ENCODE results near the gene CHRM2.

Gene CHRM2

GRCh38 chr7:137007001-137007694 lies 138.7 kb downstream of the CHRM2 start:
- H3K4me3 Mint-ChIP-seq: no peak overlapping the region
- H3K4me1 Mint-ChIP-seq (ENCODE audit: low read depth): no peaks in the 10 kb centered on the region
- no peak overlapping the region for H3K27ac Mint-ChIP-seq
- no peaks in the 10 kb centered on the region for H3K9me3 Mint-ChIP-seq (ENCODE audit: low read depth)
- H3K36me3 Mint-ChIP-seq: no peaks in the 10 kb centered on the region
- H3K27me3 Mint-ChIP-seq: no peaks in the 10 kb centered on the region

- Mint-ChIP-seq H3K9me3 (ENCODE audit: low read depth) (no peaks in the 10 kb centered on the region), H3K27ac (no peak overlapping the region), H3K27me3 (no peaks in the 10 kb centered on the region), H3K4me3 (no peak overlapping the region), H3K4me1 (ENCODE audit: low read depth) (no peaks in the 10 kb centered on the region), H3K36me3 (no peaks in the 10 kb centered on the region)
Observed at GRCh38 chr7:137009404-137009803, 141.0 kb downstream of the CHRM2 start.

GRCh38 chr7:137015015-137015414 lies 146.6 kb downstream of the CHRM2 start:
- Mint-ChIP-seq H3K27me3 (no peaks in the 10 kb centered on the region), H3K4me3 (no peak overlapping the region), H3K9me3 (ENCODE audit: low read depth) (peaks cover 3% of the 10 kb centered on the region), H3K36me3 (no peaks in the 10 kb centered on the region), H3K4me1 (ENCODE audit: low read depth) (no peaks in the 10 kb centered on the region), H3K27ac (no peak overlapping the region)

- no peak overlapping the region for H3K27ac Mint-ChIP-seq
- H3K4me1 Mint-ChIP-seq (ENCODE audit: low read depth): no peaks in the 10 kb centered on the region
- H3K27me3 Mint-ChIP-seq: no peaks in the 10 kb centered on the region
- no peak overlapping the region for H3K4me3 Mint-ChIP-seq
- peaks cover 3% of the 10 kb centered on the region for H3K9me3 Mint-ChIP-seq (ENCODE audit: low read depth)
- H3K36me3 Mint-ChIP-seq: no peaks in the 10 kb centered on the region
Observed at GRCh38 chr7:137017221-137017620, 148.8 kb downstream of the CHRM2 start.

- Mint-ChIP-seq H3K9me3 (ENCODE audit: low read depth) (peaks cover 7% of the 10 kb centered on the region), H3K27ac (no peak overlapping the region)
Observed at GRCh38 chr7:137018468-137018867, 150.0 kb downstream of the CHRM2 start.

GRCh38 chr7:137020351-137020750 lies 151.9 kb downstream of the CHRM2 start:
- Mint-ChIP-seq H3K9me3 (ENCODE audit: low read depth) (peaks cover 7% of the 10 kb centered on the region), H3K27me3 (no peaks in the 10 kb centered on the region), H3K36me3 (no peaks in the 10 kb centered on the region), H3K4me1 (ENCODE audit: low read depth) (no peaks in the 10 kb centered on the region), H3K27ac (no peak overlapping the region), H3K4me3 (no peak overlapping the region)

More at GRCh38 chr7:137018468-137018867, 150.0 kb downstream of the CHRM2 start:
- Mint-ChIP-seq H3K4me3 (no peak overlapping the region), H3K4me1 (ENCODE audit: low read depth) (no peaks in the 10 kb centered on the region), H3K36me3 (no peaks in the 10 kb centered on the region), H3K27me3 (no peaks in the 10 kb centered on the region)

- H3K27me3 Mint-ChIP-seq: no peaks in the 10 kb centered on the region
- H3K4me3 Mint-ChIP-seq: no peak overlapping the region
- no peaks in the 10 kb centered on the region for H3K4me1 Mint-ChIP-seq (ENCODE audit: low read depth)
- peaks cover 17% of the 10 kb centered on the region for H3K9me3 Mint-ChIP-seq (ENCODE audit: low read depth)
- no peaks in the 10 kb centered on the region for H3K36me3 Mint-ChIP-seq
- H3K27ac Mint-ChIP-seq: no peak overlapping the region
Observed at GRCh38 chr7:137025469-137026175, 157.2 kb downstream of the CHRM2 start.

GRCh38 chr7:137026176-137026500 lies 157.7 kb downstream of the CHRM2 start:
- Mint-ChIP-seq H3K27me3 (no peaks in the 10 kb centered on the region), H3K4me1 (ENCODE audit: low read depth) (no peaks in the 10 kb centered on the region), H3K27ac (no peak overlapping the region), H3K36me3 (no peaks in the 10 kb centered on the region), H3K4me3 (no peak overlapping the region), H3K9me3 (ENCODE audit: low read depth) (peaks cover 17% of the 10 kb centered on the region)

- Mint-ChIP-seq H3K9me3 (ENCODE audit: low read depth) (peaks cover under 1% of the 10 kb centered on the region), H3K36me3 (no peaks in the 10 kb centered on the region), H3K27me3 (no peaks in the 10 kb centered on the region), H3K4me1 (ENCODE audit: low read depth) (no peaks in the 10 kb centered on the region), H3K27ac (no peak overlapping the region), H3K4me3 (no peak overlapping the region)
Observed at GRCh38 chr7:137032436-137032835, 164.0 kb downstream of the CHRM2 start.

- Mint-ChIP-seq H3K36me3 (no peaks in the 10 kb centered on the region), H3K27ac (no peak overlapping the region), H3K9me3 (ENCODE audit: low read depth) (no peaks in the 10 kb centered on the region), H3K4me1 (ENCODE audit: low read depth) (no peaks in the 10 kb centered on the region), H3K27me3 (no peaks in the 10 kb centered on the region), H3K4me3 (no peak overlapping the region)
Observed at GRCh38 chr7:137036768-137037167, 168.3 kb downstream of the CHRM2 start.

GRCh38 chr7:137038706-137039105 lies 170.3 kb downstream of the CHRM2 start:
- no peak overlapping the region for H3K4me3 Mint-ChIP-seq
- no peaks in the 10 kb centered on the region for H3K4me1 Mint-ChIP-seq (ENCODE audit: low read depth)
- H3K27ac Mint-ChIP-seq: no peak overlapping the region
- H3K27me3 Mint-ChIP-seq: no peaks in the 10 kb centered on the region
- H3K36me3 Mint-ChIP-seq: no peaks in the 10 kb centered on the region
- no peaks in the 10 kb centered on the region for H3K9me3 Mint-ChIP-seq (ENCODE audit: low read depth)

- H3K27ac Mint-ChIP-seq: no peak overlapping the region
- H3K4me3 Mint-ChIP-seq: no peak overlapping the region
- no peaks in the 10 kb centered on the region for H3K4me1 Mint-ChIP-seq (ENCODE audit: low read depth)
- H3K27me3 Mint-ChIP-seq: no peaks in the 10 kb centered on the region
- H3K9me3 Mint-ChIP-seq (ENCODE audit: low read depth): no peaks in the 10 kb centered on the region
- no peaks in the 10 kb centered on the region for H3K36me3 Mint-ChIP-seq
Observed at GRCh38 chr7:137040745-137041144, 172.3 kb downstream of the CHRM2 start.

- no peak overlapping the region for H3K27ac Mint-ChIP-seq
- no peak overlapping the region for H3K4me3 Mint-ChIP-seq
- H3K36me3 Mint-ChIP-seq: no peaks in the 10 kb centered on the region
Observed at GRCh38 chr7:137045573-137045972, 177.1 kb downstream of the CHRM2 start.

GRCh38 chr7:137069249-137069963 lies 201.0 kb downstream of the CHRM2 start:
- no peaks in the 10 kb centered on the region for H3K36me3 Mint-ChIP-seq
- H3K4me1 Mint-ChIP-seq (ENCODE audit: low read depth): no peaks in the 10 kb centered on the region
- peaks cover 6% of the 10 kb centered on the region for H3K9me3 Mint-ChIP-seq (ENCODE audit: low read depth)
- no peaks in the 10 kb centered on the region for H3K27me3 Mint-ChIP-seq
- H3K4me3 Mint-ChIP-seq: no peak overlapping the region
- H3K27ac Mint-ChIP-seq: no peak overlapping the region

More at GRCh38 chr7:137045573-137045972, 177.1 kb downstream of the CHRM2 start:
- no peaks in the 10 kb centered on the region for H3K4me1 Mint-ChIP-seq (ENCODE audit: low read depth)
- no peaks in the 10 kb centered on the region for H3K9me3 Mint-ChIP-seq (ENCODE audit: low read depth)
- no peaks in the 10 kb centered on the region for H3K27me3 Mint-ChIP-seq
